ENCODE measurements around the gene HEXD.
A peak's percentile ranks its signal among the peaks of the same experiment; 100 is the strongest.
"Not testable (repeated sequence)": the region's sequence is repeated elsewhere in the genome, so short reads cannot be mapped to it uniquely, and the experiment has no call there.

The HEXD gene

DNA sequence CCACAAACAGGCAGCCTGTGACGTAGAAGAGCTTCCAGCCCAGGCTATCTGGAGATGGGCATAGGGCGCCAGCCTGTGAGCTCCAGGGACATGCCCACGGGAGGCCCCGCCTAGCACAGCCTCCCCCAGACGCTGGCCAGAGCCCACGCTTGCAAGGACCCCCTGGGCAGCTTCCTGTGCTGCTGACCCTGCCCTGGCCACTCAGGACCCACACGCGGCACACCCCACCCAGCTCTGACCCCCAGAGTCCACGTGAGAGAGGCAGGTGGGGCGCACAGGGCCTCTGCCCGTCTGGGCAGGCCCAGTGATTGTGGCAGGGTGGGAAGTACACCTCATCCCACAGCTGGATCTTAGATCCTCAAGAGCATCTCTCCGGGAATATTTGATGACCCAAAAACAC is 28.5 kb downstream of the HEXD start:
- H3K4me3 ChIP-seq (ENCODE audit: control insufficient read depth, low read depth, low read length): no peak overlapping the region
- TF ChIP-seq CTCF (IDR thresholded peaks at IDR 0.05; ENCODE audit: control insufficient read depth, insufficient read depth, low read depth, low read length, missing control alignments): no peak
- DNase-seq (ENCODE audit: low read depth): no peak

DNA sequence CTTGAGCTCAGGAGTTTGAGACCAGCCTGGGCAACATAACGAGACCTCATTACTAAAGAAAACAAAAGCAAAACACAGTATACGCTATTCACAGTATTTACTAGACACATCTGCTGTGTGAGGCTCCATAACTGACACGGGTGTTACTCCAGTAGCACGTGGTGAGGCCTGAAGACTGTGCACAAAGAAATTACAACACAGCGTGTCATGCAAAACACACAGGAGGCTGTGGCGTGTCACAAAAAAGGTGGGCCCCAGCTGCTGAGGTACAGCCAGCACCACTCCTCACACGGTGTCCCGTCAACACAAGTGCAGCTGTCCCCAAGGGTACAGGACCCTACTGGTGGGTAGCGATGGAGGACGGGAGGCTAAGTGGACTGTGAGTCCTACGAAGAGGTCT is 29.7 kb downstream of the HEXD start:
- DNase-seq (ENCODE audit: low read depth): no peak
- no peak overlapping the region for H3K4me3 ChIP-seq (ENCODE audit: control insufficient read depth, low read depth, low read length)
- TF ChIP-seq CTCF (IDR thresholded peaks at IDR 0.05; ENCODE audit: control insufficient read depth, insufficient read depth, low read depth, low read length, missing control alignments): no peak

DNA sequence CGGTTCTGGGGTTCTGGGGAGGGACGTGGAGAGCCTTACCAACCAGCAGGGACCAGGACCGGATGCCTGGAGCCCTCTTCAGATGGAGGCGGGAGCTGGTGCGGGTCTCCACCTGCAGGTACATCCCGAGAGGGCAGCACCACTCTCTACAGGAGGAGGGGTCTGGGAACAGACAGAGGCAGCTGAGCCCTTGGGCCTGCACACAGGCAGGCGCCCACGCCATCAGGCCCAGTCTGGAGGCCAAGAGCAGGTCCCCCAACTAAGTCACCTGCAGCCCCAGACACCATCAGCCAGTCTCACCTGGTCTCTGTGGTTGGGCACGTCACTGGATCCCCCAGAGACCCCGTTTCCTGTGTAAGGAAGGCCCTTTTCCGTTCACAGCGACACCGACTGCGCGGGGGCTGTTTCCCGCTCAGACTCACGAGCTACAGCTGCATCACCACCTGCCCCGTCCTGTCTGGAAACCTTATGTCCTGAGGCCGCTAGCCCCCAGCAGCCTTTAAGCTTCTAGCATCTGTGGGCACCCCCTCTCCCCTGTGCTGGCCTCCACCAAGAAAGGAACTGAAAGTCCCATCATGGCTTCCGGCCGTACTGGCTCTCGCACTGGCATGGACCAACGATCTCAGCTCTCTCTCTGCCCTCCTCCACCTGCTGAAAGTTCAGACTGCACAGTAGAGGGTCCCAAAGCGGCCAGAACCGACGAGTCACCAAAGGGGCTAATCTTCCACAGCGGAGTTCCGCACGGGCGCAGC is 31.2 kb downstream of the HEXD start:
- no peak for DNase-seq (ENCODE audit: low read depth)
- peak overlapping the region; percentile 61 for H3K4me3 ChIP-seq (ENCODE audit: control insufficient read depth, low read depth, low read length)
- no peak for TF ChIP-seq CTCF (IDR thresholded peaks at IDR 0.05; ENCODE audit: control insufficient read depth, insufficient read depth, low read depth, low read length, missing control alignments)

DNA sequence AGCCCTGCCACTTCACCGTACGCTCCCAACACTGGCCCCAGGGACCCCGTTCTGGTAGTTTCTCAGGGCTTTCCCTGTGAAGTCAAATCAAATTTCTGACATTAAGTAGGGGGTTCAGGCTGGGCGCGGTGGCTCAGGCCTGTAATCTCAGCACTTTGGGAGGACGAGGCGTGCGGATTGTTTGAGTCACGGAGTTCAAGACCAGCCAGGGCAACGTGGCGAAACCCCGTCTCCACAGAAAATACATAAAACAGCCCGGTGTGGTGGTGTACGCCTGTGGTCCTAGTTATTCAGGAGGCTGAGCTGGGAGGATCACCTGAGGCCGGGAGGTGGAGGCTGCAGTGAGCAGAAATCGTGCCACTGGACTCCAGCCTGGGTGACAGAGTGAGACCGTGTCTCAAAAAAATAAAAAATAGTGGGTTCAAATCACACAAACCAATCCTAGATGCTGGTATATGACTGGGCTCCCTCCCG is 31.8 kb downstream of the HEXD start:
- no peak for DNase-seq (ENCODE audit: low read depth)
- TF ChIP-seq CTCF (IDR thresholded peaks at IDR 0.05; ENCODE audit: control insufficient read depth, insufficient read depth, low read depth, low read length, missing control alignments): no peak
- H3K4me3 ChIP-seq (ENCODE audit: control insufficient read depth, low read depth, low read length): peak overlapping the region; percentile 61

DNA sequence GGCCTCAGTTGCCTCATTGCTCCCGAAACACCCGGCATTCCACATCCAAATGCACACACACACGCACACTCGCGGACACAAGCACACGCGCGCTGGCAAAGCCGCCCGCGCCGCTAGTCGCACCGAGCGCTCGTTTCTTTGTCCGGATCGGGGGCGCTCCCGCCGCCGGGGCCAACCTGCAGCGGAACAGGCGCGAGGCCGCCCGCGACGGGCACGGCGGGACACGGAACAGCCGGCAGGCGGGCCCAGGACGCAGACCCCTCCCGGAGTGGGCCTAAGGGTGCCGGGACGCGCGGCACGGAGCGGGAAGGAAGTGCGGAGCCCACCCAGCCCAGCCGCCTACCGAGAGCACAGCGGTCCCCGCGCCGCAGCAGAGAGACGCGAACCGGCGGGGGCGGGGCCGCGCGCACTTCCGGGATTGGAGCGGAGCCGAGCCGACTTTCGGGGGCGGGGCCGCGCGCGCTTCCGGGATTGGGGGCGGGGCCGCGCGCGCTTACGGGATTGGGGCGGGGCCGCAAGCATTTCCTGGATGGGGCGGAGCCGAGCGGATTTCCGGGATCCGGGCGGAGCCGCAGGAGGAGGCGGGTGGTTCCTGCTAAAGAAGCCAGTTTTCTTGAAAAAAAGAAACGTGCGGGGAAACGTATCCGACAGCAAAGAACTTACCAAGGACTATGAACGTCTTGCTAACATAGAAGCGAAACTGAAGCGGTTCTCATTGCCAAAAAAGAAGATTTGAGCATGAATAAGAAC is 32.4 kb downstream of the HEXD start, which contains the start of gene CYBC1:
Gene CYBC1, minus strand, starts transcription at position 396 of the 750 bp plus-strand sequence. CDS start 1,498 bp downstream, outside the sequence.
- peak within 1 kb of the TSS; percentile 61 for H3K4me3 ChIP-seq (ENCODE audit: control insufficient read depth, low read depth, low read length)
- no peak for TF ChIP-seq CTCF (IDR thresholded peaks at IDR 0.05; ENCODE audit: control insufficient read depth, insufficient read depth, low read depth, low read length, missing control alignments)
- peak; percentile 73 for DNase-seq (ENCODE audit: low read depth)

DNA sequence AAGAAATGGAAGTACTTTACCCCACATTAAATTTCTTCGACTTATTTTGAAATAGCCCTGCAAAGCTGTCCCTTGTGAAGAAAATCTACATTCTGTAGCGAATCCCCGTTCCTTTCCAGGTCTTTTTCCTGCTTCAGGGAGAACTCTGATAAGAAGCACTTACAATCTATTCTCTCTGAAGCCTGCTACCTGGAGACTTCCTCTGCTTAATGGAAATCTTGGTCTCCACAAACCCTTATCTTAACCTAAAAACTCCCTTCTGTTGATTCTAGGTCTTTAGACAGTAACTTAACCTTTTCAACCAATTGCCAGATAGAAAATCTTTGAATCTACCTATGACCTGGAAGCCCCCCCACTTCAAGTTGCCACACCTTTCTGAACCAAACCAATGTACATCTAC is 34.0 kb downstream of the HEXD start:
- H3K4me3 ChIP-seq (ENCODE audit: control insufficient read depth, low read depth, low read length): no peak overlapping the region
- DNase-seq (ENCODE audit: low read depth): no peak

DNA sequence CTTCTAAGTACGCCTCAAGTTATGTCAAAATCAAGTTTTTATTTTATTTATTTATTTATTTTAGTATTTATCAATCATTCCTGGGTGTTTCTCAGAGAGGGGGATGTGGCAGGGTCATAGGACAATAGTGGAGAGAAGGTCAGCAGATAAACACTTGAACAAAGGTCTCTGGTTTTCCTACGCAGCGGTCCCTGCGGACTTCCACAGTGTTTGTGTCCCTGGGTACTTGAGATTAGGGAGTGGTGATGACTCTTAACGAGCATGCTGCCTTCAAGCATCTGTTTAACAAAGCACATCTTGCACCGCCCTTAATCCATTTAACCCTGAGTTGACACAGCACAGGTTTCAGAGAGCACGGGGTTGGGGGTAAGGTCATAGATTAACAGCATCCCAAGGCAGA is 35.0 kb downstream of the HEXD start:
- not testable (repeated sequence) for H3K4me3 ChIP-seq (ENCODE audit: control insufficient read depth, low read depth, low read length); DNase-seq (ENCODE audit: low read depth)

More for the DNA sequence above, 34.0 kb downstream of the HEXD start:
- no peak for TF ChIP-seq CTCF (IDR thresholded peaks at IDR 0.05; ENCODE audit: control insufficient read depth, insufficient read depth, low read depth, low read length, missing control alignments)

- H3K4me3 ChIP-seq (ENCODE audit: control insufficient read depth, low read depth, low read length); DNase-seq (ENCODE audit: low read depth): not testable (repeated sequence)
Observed at GRCh38 chr17:82453706-82454105, 35.6 kb downstream of the HEXD start.

All from AG09309 (cell line).